ENCODE results near the gene TSPAN18.

TSPAN18 gene

GRCh38 chr11:44797051-44797450 lies 70.3 kb downstream of the TSPAN18 start:
- DNase-seq (ENCODE audit: low read depth): no peak

- DNase-seq (ENCODE audit: low read depth): no peak
Observed at GRCh38 chr11:44797886-44798606, 71.3 kb downstream of the TSPAN18 start.

GRCh38 chr11:44798607-44798972 lies 71.8 kb downstream of the TSPAN18 start:
- DNase-seq (ENCODE audit: low read depth): no peak

GRCh38 chr11:44799012-44799411 lies 72.2 kb downstream of the TSPAN18 start:
- DNase-seq (ENCODE audit: low read depth): no peak

GRCh38 chr11:44802347-44802746 lies 75.6 kb downstream of the TSPAN18 start:
- no peak for DNase-seq (ENCODE audit: low read depth)

- DNase-seq (ENCODE audit: low read depth): no peak
Observed at GRCh38 chr11:44803009-44803408, 76.2 kb downstream of the TSPAN18 start.

- DNase-seq (ENCODE audit: low read depth): no peak
Observed at GRCh38 chr11:44804449-44805437, 78.0 kb downstream of the TSPAN18 start.

- no peak for DNase-seq (ENCODE audit: low read depth)
Observed at GRCh38 chr11:44805596-44805995, 78.8 kb downstream of the TSPAN18 start.

- no peak for DNase-seq (ENCODE audit: low read depth)
Observed at GRCh38 chr11:44808053-44808753, 81.4 kb downstream of the TSPAN18 start.

- DNase-seq (ENCODE audit: low read depth): no peak
Observed at GRCh38 chr11:44809283-44809682, 82.5 kb downstream of the TSPAN18 start.

GRCh38 chr11:44811841-44812448 lies 85.2 kb downstream of the TSPAN18 start:
- DNase-seq (ENCODE audit: low read depth): no peak

- no peak for DNase-seq (ENCODE audit: low read depth)
Observed at GRCh38 chr11:44812971-44813370, 86.2 kb downstream of the TSPAN18 start.

- no peak for DNase-seq (ENCODE audit: low read depth)
Observed at GRCh38 chr11:44813401-44813800, 86.6 kb downstream of the TSPAN18 start.

- DNase-seq (ENCODE audit: low read depth): no peak
Observed at GRCh38 chr11:44814881-44815592, 88.3 kb downstream of the TSPAN18 start.

- no peak for DNase-seq (ENCODE audit: low read depth)
Observed at GRCh38 chr11:44815917-44816456, 89.2 kb downstream of the TSPAN18 start.

GRCh38 chr11:44816761-44817160 lies 90.0 kb downstream of the TSPAN18 start:
- no peak for DNase-seq (ENCODE audit: low read depth)

GRCh38 chr11:44817207-44817949 lies 90.6 kb downstream of the TSPAN18 start:
- DNase-seq (ENCODE audit: low read depth): no peak

GRCh38 chr11:44818110-44818509 lies 91.3 kb downstream of the TSPAN18 start:
- DNase-seq (ENCODE audit: low read depth): no peak

GRCh38 chr11:44819346-44819745 lies 92.6 kb downstream of the TSPAN18 start:
- DNase-seq (ENCODE audit: low read depth): no peak

GRCh38 chr11:44822369-44822768 lies 95.6 kb downstream of the TSPAN18 start:
- no peak for DNase-seq (ENCODE audit: low read depth)
